KMS-11 (cell line): ENCODE measurements around the gene SMURF1.

Source experiments
- H2AFZ ChIP-seq: fragments of 200-600 bp; sonication (generic); 2 replicates; pipeline ENCODE4 v1.6.1; 2016; ENCODE audit warnings: antibody characterized with exemption, mixed run types, low read depth
- H3K27ac ChIP-seq: fragments of 200-600 bp; sonication (generic); 2 replicates; pipeline ENCODE4 v1.6.1; 2016; ENCODE audit warnings: mild to moderate bottlenecking, mixed run types
- H3K27me3 ChIP-seq: fragments of 200-600 bp; sonication (generic); 2 replicates; pipeline ENCODE4 v1.6.1; 2017; ENCODE audit warnings: mild to moderate bottlenecking, low read depth, mixed run types, moderate library complexity; ENCODE audit not compliant: insufficient read depth
- H3K36me3 ChIP-seq: fragments of 200-600 bp; sonication (generic); 2 replicates; pipeline ENCODE4 v1.6.1; 2017; ENCODE audit warnings: mild to moderate bottlenecking, mixed run types; ENCODE audit not compliant: insufficient read depth
- H3K4me1 ChIP-seq: fragments of 200-600 bp; sonication (generic); 2 replicates; pipeline ENCODE4 v1.6.1; 2016; ENCODE audit warnings: mild to moderate bottlenecking, low read depth, mixed run types; ENCODE audit not compliant: poor library complexity, severe bottlenecking
- H3K4me2 ChIP-seq: fragments of 200-600 bp; sonication (generic); 2 replicates; pipeline ENCODE4 v1.7.0; 2016; ENCODE audit warnings: mild to moderate bottlenecking, mixed run types
- H3K4me3 ChIP-seq: fragments of 200-600 bp; sonication (generic); IDR thresholded peaks from 2 replicates; pipeline ENCODE4 v1.6.1; 2017; ENCODE audit warnings: low read depth, low read length, mixed read lengths; ENCODE audit not compliant: insufficient read depth
- H3K79me2 ChIP-seq: fragments of 200-600 bp; sonication (generic); 2 replicates; pipeline ENCODE4 v1.6.1; 2016; ENCODE audit warnings: low read depth, mixed run types; ENCODE audit not compliant: insufficient read depth
- H3K9ac ChIP-seq: fragments of 200-600 bp; sonication (generic); 2 replicates; pipeline ENCODE4 v1.6.1; 2016; ENCODE audit warnings: mild to moderate bottlenecking, mixed run types
- H4K20me1 ChIP-seq: fragments of 200-600 bp; sonication (generic); 2 replicates; pipeline ENCODE4 v1.6.1; 2016; ENCODE audit warnings: mild to moderate bottlenecking, mixed run types; ENCODE audit not compliant: insufficient read depth
- TF ChIP-seq, protein P1 (sequence below): fragments of 200-600 bp; sonication (generic); conservative IDR thresholded peaks from 2 replicates; pipeline ENCODE4 v1.6.1; 2017; ENCODE audit warnings: low read depth, mild to moderate bottlenecking, antibody characterized with exemption, low read length, moderate library complexity, mixed read lengths

The SMURF1 gene

DNA sequence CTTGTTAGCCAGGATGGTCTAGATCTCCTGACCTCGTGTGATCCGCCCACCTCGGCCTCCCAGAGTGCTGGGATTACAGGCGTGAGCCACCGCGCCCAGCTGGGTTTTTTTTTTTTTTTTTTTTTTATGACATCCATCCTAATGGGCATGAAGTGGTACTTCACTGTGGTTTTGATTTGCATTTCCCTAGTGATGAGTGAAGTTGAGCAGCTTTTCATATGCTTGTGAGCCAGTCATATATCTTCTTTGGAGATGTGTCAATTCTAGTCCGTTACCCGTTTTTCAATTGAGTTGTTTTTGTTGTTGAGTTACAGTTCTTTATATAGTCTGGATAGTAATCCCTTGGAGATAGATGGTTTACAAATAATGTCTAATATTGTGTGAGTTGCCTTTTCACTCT is 127.7 kb downstream of the SMURF1 start:
- Histone ChIP-seq H3K4me3 (no peak overlapping the region), H3K27ac (no peak overlapping the region), H3K9ac (no peak overlapping the region), H3K27me3 (no peaks in the 10 kb centered on the region), H3K79me2 (peaks cover 13% of the 10 kb centered on the region; the same call in 1 of the 2 replicates), H4K20me1 (no peaks in the 10 kb centered on the region), H3K4me1 (no peaks in the 10 kb centered on the region), H3K4me2 (no peak overlapping the region), H3K36me3 (peaks cover 11% of the 10 kb centered on the region; the same call in 1 of the 2 replicates), H2AFZ (no peak overlapping the region)
- TF ChIP-seq, protein P1, sequence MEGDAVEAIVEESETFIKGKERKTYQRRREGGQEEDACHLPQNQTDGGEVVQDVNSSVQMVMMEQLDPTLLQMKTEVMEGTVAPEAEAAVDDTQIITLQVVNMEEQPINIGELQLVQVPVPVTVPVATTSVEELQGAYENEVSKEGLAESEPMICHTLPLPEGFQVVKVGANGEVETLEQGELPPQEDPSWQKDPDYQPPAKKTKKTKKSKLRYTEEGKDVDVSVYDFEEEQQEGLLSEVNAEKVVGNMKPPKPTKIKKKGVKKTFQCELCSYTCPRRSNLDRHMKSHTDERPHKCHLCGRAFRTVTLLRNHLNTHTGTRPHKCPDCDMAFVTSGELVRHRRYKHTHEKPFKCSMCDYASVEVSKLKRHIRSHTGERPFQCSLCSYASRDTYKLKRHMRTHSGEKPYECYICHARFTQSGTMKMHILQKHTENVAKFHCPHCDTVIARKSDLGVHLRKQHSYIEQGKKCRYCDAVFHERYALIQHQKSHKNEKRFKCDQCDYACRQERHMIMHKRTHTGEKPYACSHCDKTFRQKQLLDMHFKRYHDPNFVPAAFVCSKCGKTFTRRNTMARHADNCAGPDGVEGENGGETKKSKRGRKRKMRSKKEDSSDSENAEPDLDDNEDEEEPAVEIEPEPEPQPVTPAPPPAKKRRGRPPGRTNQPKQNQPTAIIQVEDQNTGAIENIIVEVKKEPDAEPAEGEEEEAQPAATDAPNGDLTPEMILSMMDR = no peak

DNA sequence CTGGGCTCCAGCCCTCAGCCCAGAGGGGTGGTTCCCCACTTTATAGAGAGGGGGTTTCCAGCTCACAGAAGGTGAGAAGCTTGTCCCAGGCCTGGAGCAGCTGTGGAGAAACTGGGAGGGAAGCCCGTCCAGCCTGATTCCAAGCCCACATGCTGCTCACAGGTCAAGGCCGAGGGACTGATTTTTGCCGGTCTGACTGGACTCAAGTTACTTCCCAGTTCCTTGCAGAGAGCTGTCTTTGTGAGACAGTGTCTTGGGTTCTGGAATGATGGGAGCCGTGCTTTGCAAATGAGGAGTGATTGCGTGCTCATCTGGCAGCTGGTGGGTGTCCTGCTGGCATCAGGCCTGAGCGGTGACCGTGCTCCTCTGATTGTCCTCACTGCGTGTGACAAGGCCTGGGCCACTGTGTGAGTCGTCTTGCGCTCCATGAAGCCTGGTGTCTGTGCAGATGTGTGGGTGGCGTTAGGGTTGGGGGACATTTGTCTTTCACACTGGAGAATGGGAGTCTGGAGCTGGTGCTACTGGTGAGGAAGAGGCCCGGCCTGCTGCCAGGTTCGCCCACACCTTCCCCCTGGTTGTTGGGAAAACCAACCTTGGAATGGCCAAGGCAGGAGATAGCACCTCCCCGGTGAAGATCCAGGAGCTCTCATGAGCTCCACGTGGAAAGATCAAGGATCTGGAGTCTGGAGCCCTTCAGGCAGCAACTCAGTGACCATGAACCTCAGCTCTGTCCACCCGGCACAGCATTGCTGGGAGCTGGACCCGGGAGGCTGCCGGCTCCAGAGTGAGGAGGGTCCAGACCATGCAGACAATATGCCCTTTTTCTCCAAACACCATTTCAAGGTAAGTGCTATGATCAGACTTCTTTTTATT is 129.6 kb downstream of the SMURF1 start:
- TF ChIP-seq, protein P1 = no peak
- Histone ChIP-seq H3K36me3 (peaks cover 12% of the 10 kb centered on the region; the same call in 1 of the 2 replicates), H3K4me1 (no peaks in the 10 kb centered on the region), H3K27me3 (no peaks in the 10 kb centered on the region), H3K4me3 (no peak overlapping the region), H2AFZ (no peak overlapping the region), H3K79me2 (peaks cover 13% of the 10 kb centered on the region; the same call in 1 of the 2 replicates), H3K4me2 (no peak overlapping the region), H3K9ac (no peak overlapping the region), H3K27ac (no peak overlapping the region), H4K20me1 (no peaks in the 10 kb centered on the region)

DNA sequence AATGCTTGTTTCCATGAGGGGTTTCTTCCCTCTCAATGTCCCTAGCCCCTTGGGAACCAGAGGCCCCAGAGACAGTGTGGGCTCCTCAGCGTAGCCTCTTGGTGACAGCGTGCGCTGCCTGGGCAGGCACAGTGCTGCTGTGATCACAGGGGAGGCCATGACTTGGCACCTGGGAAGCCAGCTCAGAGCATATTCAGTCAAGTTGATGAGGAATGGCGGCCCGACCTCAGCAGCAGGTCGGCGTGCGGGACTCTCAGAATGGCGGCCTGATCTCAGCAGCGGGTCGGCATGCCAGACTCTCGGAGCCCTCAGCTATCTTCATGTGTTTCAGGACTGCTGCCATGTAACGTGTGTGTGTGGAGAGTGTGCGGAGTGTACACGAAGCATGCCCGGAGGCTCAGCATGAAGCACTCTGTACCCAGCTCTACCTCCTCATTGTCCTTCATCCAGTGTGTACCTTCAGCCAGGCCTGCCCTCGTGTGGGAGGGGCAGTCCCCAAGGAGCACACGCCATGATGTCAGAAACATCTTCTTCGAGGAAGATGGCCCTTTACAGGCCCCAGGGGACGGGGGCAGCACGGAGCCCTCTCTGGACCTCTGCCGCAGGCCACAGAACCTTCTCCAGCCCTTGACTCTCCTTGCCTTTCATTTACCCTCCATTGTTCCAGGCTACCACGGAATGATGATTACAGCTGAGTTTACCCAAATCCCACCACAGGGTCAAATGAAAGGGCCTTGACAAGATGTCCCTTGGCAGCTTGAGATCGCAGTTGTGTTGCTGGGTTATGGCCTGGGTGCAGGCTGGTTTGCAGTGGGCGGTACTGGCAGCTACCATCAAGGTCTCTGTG is 130.4 kb downstream of the SMURF1 start:
- Histone ChIP-seq H3K4me2 (no peak overlapping the region), H4K20me1 (no peaks in the 10 kb centered on the region), H2AFZ (no peak overlapping the region), H3K27ac (no peak overlapping the region), H3K27me3 (no peaks in the 10 kb centered on the region), H3K4me1 (no peaks in the 10 kb centered on the region), H3K36me3 (peaks cover 18% of the 10 kb centered on the region; the same call in 1 of the 2 replicates), H3K4me3 (no peak overlapping the region), H3K9ac (no peak overlapping the region), H3K79me2 (peaks cover 13% of the 10 kb centered on the region; the same call in 1 of the 2 replicates)
- TF ChIP-seq, protein P1 = no peak

DNA sequence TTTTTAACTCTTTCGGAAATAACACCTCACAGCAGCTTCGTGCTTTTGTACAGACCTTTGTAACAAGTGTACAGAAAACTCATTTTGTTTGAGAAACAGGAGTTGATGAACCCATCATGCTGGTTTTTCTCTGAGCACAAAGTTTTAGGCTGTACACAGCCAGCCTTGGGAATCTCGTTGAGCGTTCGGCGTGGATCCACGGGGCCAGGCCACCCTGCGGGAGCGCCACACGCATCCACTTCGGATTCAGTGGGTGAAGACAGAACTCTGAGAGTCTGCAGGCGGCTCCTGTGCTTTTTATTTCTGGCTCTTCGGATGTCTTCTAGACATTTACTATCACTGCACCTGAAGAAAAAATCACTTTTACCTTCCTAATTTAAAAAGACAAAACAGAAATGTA is 131.2 kb downstream of the SMURF1 start:
- H3K36me3 ChIP-seq = peaks cover 21% of the 10 kb centered on the region; the same call in 1 of the 2 replicates

More for the DNA sequence above, 131.2 kb downstream of the SMURF1 start:
- peaks cover 13% of the 10 kb centered on the region; the same call in 1 of the 2 replicates for H3K79me2 ChIP-seq
- H4K20me1 ChIP-seq = no peaks in the 10 kb centered on the region
- TF ChIP-seq, protein P1 = no peak
- no peaks in the 10 kb centered on the region for H3K4me1 ChIP-seq
- H3K27ac ChIP-seq = no peak overlapping the region
- no peak overlapping the region for H3K4me2 ChIP-seq
- no peak overlapping the region for H2AFZ ChIP-seq
- H3K27me3 ChIP-seq = no peaks in the 10 kb centered on the region
- no peak overlapping the region for H3K4me3 ChIP-seq
- H3K9ac ChIP-seq = no peak overlapping the region
